Stimulated activated CD4-positive, alpha-beta T cell treated with anti-CD3 and anti-CD28 coated beads, TNF-alpha, amount 100 ng/mL, for 24 hours (primary cell): ENCODE measurements around the gene CTTNBP2NL.

Experiments
- DNase-seq, 3 experiments: peaks; one replicate each; pipeline ENCODE4 v3.0.0-alpha.2; 2020; ENCODE audit warnings: low read depth in 3 of 3

Gene CTTNBP2NL, protein sequence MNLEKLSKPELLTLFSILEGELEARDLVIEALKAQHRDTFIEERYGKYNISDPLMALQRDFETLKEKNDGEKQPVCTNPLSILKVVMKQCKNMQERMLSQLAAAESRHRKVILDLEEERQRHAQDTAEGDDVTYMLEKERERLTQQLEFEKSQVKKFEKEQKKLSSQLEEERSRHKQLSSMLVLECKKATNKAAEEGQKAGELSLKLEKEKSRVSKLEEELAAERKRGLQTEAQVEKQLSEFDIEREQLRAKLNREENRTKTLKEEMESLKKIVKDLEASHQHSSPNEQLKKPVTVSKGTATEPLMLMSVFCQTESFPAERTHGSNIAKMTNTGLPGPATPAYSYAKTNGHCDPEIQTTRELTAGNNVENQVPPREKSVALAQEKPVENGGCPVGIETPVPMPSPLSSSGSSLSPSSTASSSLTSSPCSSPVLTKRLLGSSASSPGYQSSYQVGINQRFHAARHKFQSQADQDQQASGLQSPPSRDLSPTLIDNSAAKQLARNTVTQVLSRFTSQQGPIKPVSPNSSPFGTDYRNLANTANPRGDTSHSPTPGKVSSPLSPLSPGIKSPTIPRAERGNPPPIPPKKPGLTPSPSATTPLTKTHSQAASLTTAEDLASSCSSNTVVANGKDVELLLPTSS

DNA sequence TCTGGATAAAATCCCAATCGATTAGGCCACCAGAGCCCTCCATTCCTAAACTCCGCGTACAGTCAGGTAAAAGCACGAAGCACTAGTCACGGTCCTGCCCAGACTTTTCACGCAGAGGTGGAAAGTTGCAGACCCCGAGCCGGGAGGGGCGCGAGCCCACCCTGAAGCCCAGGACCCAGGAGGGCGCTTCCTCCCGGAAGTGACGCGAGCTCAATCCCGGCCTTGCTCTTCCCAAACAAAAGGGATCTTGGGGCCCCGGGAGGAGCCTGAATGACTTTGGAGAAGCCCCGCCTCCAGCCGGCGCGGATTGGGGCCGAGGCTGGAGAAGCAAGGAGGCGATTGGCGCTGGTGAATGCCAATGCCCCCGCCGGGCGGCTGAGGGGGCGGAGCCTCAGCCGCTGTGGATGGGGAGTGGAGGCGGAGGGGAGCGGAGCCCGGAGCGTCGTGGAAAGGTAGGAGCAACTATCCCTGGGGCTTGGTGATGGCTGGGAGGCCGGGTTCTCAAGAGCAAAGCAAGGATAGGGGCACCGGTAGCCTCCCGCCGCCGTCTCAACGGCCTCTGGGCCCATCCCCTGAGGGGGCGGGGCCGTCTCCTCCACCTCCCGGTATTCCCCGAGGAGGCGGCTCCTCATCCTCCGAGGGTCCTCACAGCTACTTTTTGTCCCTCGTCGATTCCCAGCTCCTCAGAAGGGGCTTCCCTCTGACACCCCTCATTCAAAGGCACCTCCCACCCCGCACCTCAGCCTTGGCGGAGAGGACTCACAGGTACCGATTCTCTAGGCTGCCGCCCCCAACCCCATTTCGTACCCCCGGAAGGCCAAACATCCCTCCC is at the start of gene CTTNBP2NL:
Gene CTTNBP2NL (plus strand): TSS at position 394 of the 832 bp plus-strand sequence. CDS start 19,952 bp downstream, outside the sequence.
- peak; percentile 67 to 79 (median 69) for DNase-seq

GRCh38 chr1:112346801-112347350 is 49.1 kb upstream of the CTTNBP2NL start:
- no peak for DNase-seq

DNA sequence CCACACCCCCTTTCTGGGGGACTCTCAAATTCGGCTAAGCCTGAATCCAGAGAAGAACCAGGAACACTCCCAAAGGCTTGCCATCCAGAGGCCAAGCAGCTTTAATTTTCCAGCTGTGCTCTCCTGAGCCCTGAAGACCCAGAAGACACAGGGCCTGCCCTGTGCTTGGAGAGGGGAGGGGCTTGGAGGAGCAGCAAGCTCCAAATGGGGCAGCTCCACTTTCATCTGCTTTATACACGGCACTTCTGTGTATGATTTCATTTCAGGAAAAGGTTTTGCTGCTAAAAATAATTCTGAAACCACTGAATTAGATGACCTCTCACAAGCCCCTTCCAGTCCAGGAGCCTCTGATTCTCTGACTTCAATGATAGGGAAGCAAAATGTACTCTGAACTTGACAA is 39.2 kb upstream of the CTTNBP2NL start:
- DNase-seq, result no peak

GRCh38 chr1:112357467-112357866 is 38.5 kb upstream of the CTTNBP2NL start:
- no peak for DNase-seq

DNA sequence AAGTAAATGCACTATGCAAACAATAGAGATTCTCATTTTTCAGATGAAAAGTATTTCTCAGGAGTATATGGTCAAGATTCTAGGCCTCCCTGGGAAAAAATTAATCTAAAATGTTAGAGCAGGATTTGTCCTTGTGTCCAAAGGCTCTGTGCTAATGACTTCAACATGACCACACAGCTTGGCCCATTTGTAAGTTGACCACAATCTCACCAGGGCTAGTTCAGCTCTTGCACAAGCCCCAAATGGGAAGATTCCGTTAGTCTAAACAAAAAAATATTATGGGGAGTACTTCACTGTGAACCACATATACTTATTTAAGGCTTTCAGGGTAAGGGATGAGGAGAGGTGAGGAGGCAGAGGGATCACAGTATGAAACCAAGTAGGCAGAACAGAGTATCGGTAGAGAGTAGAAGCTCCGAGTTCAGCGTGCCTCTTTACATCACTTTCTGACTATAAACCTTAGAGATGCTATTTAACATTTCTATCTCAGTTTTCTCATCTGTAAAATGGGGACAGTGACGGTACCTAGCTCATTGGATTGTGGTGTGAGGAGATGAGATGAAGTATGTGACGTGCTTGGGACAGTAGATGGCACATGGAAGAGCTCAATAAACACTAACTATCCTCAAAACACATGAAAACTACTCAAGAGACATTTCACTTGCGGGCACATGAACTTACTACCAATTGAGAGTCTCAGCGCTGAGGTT is 37.8 kb upstream of the CTTNBP2NL start:
- no peak for DNase-seq

- peak in 1 of 3 experiments; percentile 33 for DNase-seq
Observed at GRCh38 chr1:112358798-112359408, 37.1 kb upstream of the CTTNBP2NL start.

- DNase-seq, result no peak
Observed at GRCh38 chr1:112359961-112360767, 35.9 kb upstream of the CTTNBP2NL start.

- DNase-seq, result no peak
Observed at GRCh38 chr1:112363636-112364035, 32.4 kb upstream of the CTTNBP2NL start.

DNA sequence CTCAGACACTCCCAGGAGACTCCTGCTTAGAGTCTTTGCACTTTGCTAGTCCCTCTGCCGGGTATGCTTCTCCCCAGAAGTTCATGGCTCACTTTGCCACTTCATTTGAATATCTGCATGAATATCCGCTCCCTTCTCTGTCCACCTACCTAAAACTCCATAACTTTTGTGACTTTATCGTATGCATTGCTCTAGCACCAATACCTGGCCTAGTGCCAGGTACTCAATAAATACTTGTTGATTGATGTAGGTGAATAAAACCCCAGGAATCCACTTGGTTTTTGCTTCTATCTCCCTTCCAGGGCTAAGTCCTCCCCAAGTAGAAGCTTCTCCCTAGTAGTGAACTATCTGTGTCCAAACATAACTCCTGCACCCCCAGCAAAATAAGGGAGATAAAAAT is 27.8 kb upstream of the CTTNBP2NL start:
- no peak for DNase-seq

DNA sequence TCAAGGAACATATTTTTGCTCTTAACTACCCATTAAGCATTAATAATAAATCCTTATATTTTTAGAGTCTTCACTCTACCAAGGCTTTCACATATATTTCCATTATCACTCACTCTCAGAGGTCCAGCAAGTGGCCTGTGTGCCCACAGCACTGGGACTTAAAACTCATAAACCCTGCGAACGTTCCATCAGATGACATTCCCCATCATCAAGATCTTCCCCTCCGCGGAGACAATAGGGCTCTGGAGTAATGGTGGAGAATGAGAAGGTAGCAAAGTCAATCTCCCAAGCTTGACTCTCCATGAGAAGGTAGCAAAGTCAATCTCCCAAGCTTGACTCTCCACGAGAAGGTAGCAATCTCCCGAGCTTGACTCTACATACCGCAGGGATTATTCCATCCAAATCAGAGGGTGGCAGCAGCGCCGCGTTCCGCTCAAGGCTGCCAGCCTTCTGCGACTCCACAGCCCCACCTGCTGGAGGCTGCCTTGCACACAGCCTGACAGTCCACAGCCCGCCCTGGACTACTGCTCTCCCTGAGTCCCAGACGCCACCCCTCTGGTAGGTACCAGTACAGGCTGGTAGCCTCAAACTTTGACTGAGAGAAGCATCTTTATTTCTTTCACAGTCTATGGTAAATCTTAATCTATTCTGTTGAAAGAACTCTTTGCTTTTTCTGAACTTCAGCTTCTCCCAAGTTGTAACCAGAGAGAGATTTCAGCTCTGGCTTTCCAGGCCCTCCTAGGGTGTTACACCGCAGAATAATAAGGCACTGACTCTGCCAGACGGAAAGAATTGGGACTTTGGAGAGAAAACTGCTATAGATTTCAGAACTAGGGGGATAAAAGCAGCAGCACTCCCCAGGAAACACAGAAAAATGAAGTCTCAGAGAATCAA is 26.4 kb upstream of the CTTNBP2NL start:
- peak; percentile 70 to 85 (median 71) for DNase-seq

DNA sequence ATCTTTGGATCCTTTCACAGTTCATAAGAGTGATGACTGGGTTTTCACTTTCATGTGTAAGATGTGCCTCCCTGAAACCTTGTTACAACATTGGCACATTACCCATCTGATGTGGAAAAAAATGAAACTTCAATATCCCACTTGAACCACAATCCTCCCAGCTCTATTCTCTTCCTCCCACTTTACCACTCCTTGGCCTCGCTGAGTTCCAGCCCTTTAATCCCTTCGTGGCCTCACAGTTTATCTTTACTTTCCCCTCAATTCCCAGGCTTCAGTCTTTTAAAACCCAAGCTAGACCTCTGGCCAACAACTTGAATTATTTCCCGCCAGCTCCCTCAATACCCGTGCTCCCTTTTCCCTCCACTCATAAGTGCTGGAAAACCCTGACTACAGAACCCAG is 25.0 kb upstream of the CTTNBP2NL start:
- DNase-seq, result no peak

GRCh38 chr1:112371775-112372174 is 24.2 kb upstream of the CTTNBP2NL start:
- no peak for DNase-seq

- no peak for DNase-seq
Observed at GRCh38 chr1:112373806-112374205, 22.2 kb upstream of the CTTNBP2NL start.

DNA sequence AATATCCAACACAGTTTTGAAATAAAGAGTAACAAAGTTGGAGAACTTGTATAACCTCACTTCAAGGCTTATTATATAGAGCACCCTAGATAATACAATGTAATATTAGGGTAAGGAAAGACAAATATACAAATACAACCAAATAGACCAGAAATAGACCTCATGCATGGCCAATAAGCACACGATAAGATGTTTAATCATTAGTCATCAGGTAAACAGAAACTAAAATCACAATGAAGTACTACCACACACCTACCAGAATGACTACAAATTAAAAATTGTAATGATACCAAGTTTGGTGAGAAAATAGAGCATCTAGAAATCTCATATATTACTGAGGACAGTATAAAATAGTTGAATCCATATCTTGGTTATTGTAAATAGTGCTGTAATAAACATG is 20.3 kb upstream of the CTTNBP2NL start:
- no peak for DNase-seq

DNA sequence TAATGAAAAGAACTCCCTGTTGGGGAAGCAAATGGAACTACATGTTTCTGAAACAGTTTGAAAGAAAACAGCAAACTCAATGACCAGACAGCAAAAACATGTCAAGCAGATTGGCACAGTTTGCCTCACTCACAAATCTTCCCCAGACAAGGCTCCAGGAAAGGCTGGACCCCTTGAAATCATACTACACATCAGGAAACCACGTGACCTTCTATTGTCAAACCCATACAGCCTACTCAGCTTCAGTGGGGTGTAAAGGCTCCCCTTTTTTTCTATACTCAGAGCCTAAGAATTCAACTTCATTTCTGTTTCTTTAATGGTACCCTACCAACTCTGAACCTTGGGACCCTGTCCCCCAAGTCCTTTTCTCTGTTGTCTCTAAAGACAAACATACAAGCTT is 15.7 kb upstream of the CTTNBP2NL start:
- no peak for DNase-seq

DNA sequence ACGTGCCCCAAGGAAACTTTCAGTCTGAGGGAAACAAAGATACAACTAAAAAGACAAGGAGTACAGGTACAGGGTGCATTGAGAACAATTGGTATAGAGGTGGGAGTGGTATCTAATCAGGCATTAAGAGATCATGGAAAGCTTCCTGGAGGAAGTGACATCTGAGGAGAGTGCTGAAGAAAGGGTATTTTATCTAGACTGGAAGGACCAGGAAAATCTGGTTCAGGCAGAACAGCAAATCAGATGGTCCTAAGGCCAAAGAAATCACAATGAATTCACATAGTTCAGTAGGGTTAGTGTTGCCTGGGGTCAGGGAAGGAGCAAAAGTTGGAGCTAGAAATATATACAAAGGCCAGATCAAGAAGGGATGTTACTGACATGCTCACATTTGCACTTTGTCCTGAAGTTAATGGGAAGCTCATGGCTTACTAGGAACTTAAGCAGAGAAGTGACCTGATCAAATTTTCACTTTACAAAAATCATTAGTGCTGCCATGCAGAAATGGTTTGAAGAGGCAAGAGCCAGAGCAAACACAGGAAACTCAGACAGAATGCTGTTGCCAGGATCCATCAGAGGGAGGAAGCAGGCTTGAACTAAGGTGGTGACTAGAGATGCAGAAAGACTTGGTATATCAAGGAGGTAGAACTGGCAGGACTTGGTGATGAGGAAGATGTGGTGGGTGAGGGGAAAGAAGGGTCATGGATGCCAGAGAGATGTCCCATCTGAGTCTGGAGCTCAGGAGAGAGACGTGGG is 14.5 kb upstream of the CTTNBP2NL start:
- DNase-seq, result no peak

- no peak for DNase-seq
Observed at GRCh38 chr1:112383759-112384370, 12.1 kb upstream of the CTTNBP2NL start.
